DOHH2 (cell line): Measurements from ENCODE around the gene DBT.

Source experiments
- H3F3A ChIP-seq: fragments of 200-600 bp; sonication (generic), shearing (Covaris generic); 2 replicates; pipeline ENCODE4 v1.6.0; 2016; ENCODE audit warnings: antibody characterized with exemption, mild to moderate bottlenecking; ENCODE audit not compliant: control insufficient read depth, insufficient read depth
- H3K27ac ChIP-seq: fragments of 200-600 bp; sonication (generic); 2 replicates; pipeline ENCODE4 v1.5.1; 2014; ENCODE audit warnings: low read depth, mild to moderate bottlenecking, low read length, moderate library complexity
- H3K27me3 ChIP-seq: fragments of 200-600 bp; sonication (generic); 2 replicates; pipeline ENCODE4 v1.6.1; 2014; ENCODE audit warnings: mild to moderate bottlenecking, low read length, mixed read lengths; ENCODE audit not compliant: control insufficient read depth
- H3K36me3 ChIP-seq: fragments of 200-600 bp; sonication (generic); 2 replicates; pipeline ENCODE4 v1.6.1; 2014; ENCODE audit warnings: mild to moderate bottlenecking, low read length, moderate library complexity, mixed read lengths; ENCODE audit not compliant: control insufficient read depth
- H3K4me1 ChIP-seq: fragments of 200-600 bp; sonication (generic); 2 replicates; pipeline ENCODE4 v1.6.1; 2014; ENCODE audit warnings: mild to moderate bottlenecking, low read length, mixed read lengths; ENCODE audit not compliant: control insufficient read depth
- H3K4me2 ChIP-seq: fragments of 200-600 bp; sonication (generic); 2 replicates; pipeline ENCODE4 v1.6.0; 2014; ENCODE audit warnings: mild to moderate bottlenecking, low read length, moderate library complexity
- H3K4me3 ChIP-seq: fragments of 200-600 bp; sonication (generic); 2 replicates; pipeline ENCODE4 v1.5.1; 2014; ENCODE audit warnings: mild to moderate bottlenecking, low read length, mixed read lengths
- H3K79me2 ChIP-seq: fragments of 200-600 bp; sonication (generic); 2 replicates; pipeline ENCODE4 v1.6.1; 2014; ENCODE audit warnings: mild to moderate bottlenecking, low read length, mixed read lengths; ENCODE audit not compliant: control insufficient read depth
- H3K9me2 ChIP-seq: fragments of 200-600 bp; sonication (generic); replicated peaks from 2 replicates; pipeline ENCODE4 v1.6.1; 2014; ENCODE audit warnings: mild to moderate bottlenecking, low read length, mixed read lengths; ENCODE audit not compliant: control insufficient read depth
- H3K9me3 ChIP-seq: fragments of 200-600 bp; sonication (generic); 2 replicates; pipeline ENCODE4 v1.6.1; 2014; ENCODE audit warnings: antibody characterized with exemption, low read length, mixed read lengths; ENCODE audit not compliant: control insufficient read depth, insufficient read depth
- H4K20me1 ChIP-seq: fragments of 200-600 bp; sonication (generic); 2 replicates; pipeline ENCODE4 v1.6.0; 2014; ENCODE audit warnings: low read depth, mild to moderate bottlenecking, antibody characterized with exemption, low read length, moderate library complexity; ENCODE audit not compliant: control insufficient read depth, insufficient read depth
- CTCF ChIP-seq: fragments of 200-600 bp; sonication (generic); IDR thresholded peaks from one replicate; pipeline ENCODE4 v1.5.1; 2014; ENCODE audit warnings: antibody characterized with exemption, mild to moderate bottlenecking, low read depth, low read length; ENCODE audit not compliant: poor library complexity, severe bottlenecking
- EZH2phosphoT487 ChIP-seq: fragments of 200-600 bp; sonication (generic); IDR thresholded peaks from 2 replicates; pipeline ENCODE4 v1.6.1; 2017; ENCODE audit warnings: borderline replicate concordance, mild to moderate bottlenecking, antibody characterized with exemption, low read length, moderate library complexity, mixed read lengths

DBT gene

GRCh38 chr1:100168051-100168450 lies 81.6 kb downstream of the DBT start:
- Histone ChIP-seq H3K9me3 (no peaks in the 10 kb centered on the region), H3K4me1 (no peaks in the 10 kb centered on the region), H3F3A (no peaks in the 10 kb centered on the region), H3K4me2 (no peak overlapping the region), H3K27ac (no peak overlapping the region), H3K36me3 (no peaks in the 10 kb centered on the region), H4K20me1 (no peaks in the 10 kb centered on the region), H3K4me3 (no peak overlapping the region), H3K79me2 (no peaks in the 10 kb centered on the region), H3K9me2 (no peaks in the 10 kb centered on the region), H3K27me3 (no peaks in the 10 kb centered on the region)
- no peak for TF ChIP-seq CTCF

- no peak overlapping the region for H3K4me2 ChIP-seq
- H3K9me3 ChIP-seq: no peaks in the 10 kb centered on the region
- H3K4me3 ChIP-seq: no peak overlapping the region
- H3K36me3 ChIP-seq: no peaks in the 10 kb centered on the region
- no peaks in the 10 kb centered on the region for H3K9me2 ChIP-seq
- no peaks in the 10 kb centered on the region for H3K4me1 ChIP-seq
- no peak overlapping the region for H3K27ac ChIP-seq
- no peaks in the 10 kb centered on the region for H3F3A ChIP-seq
- no peaks in the 10 kb centered on the region for H3K79me2 ChIP-seq
- H4K20me1 ChIP-seq: no peaks in the 10 kb centered on the region
- no peaks in the 10 kb centered on the region for H3K27me3 ChIP-seq
- TF ChIP-seq CTCF: no peak
These were observed 84.9 kb downstream of the DBT start for GRCh38 chr1:100164702-100165101.

- Histone ChIP-seq H3K4me1 (no peaks in the 10 kb centered on the region), H3K36me3 (no peaks in the 10 kb centered on the region), H3K4me2 (no peak overlapping the region), H4K20me1 (no peaks in the 10 kb centered on the region), H3K9me2 (no peaks in the 10 kb centered on the region), H3K27ac (no peak overlapping the region), H3F3A (no peaks in the 10 kb centered on the region), H3K4me3 (no peak overlapping the region), H3K79me2 (no peaks in the 10 kb centered on the region), H3K9me3 (no peaks in the 10 kb centered on the region), H3K27me3 (no peaks in the 10 kb centered on the region)
- TF ChIP-seq EZH2phosphoT487 (no peak), CTCF (no peak)
These were observed 85.4 kb downstream of the DBT start for GRCh38 chr1:100164216-100164615.

- TF ChIP-seq EZH2phosphoT487: no peak
- TF ChIP-seq CTCF: no peak
- Histone ChIP-seq H3F3A (no peaks in the 10 kb centered on the region), H3K27me3 (no peaks in the 10 kb centered on the region), H3K4me3 (no peak overlapping the region), H3K27ac (no peak overlapping the region), H4K20me1 (no peaks in the 10 kb centered on the region), H3K36me3 (no peaks in the 10 kb centered on the region), H3K9me3 (no peaks in the 10 kb centered on the region), H3K4me1 (no peaks in the 10 kb centered on the region), H3K9me2 (no peaks in the 10 kb centered on the region), H3K4me2 (no peak overlapping the region), H3K79me2 (no peaks in the 10 kb centered on the region)
These were observed 86.8 kb downstream of the DBT start for GRCh38 chr1:100162881-100163280.
